Hepatocyte (in vitro differentiated cells): ENCODE data around the gene CETP. TPM values are rescaled to one million over a fixed set of nuclear protein-coding genes. Genes with fewer than 3 reads are reported as not detected.
A peak's percentile ranks its signal among the peaks of the same experiment; 100 is the strongest.

Experiments
- DNase-seq: peaks from one replicate; pipeline ENCODE4 v3.0.0-alpha.2; 2016; ENCODE audit warnings: low spot score
- H2AFZ ChIP-seq: fragments of 200-600 bp; sonication (generic); 2 replicates; pipeline ENCODE4 v1.6.0; 2016; ENCODE audit warnings: antibody characterized with exemption, mild to moderate bottlenecking
- H3K27ac ChIP-seq: fragments of 200-600 bp; sonication (generic); 2 replicates; pipeline ENCODE4 v1.5.1; 2016; ENCODE audit warnings: mild to moderate bottlenecking
- H3K27me3 ChIP-seq: fragments of 200-600 bp; sonication (generic); 2 replicates; pipeline ENCODE4 v1.6.1; 2016
- H3K36me3 ChIP-seq: fragments of 200-600 bp; sonication (generic); replicated peaks from 2 replicates; pipeline ENCODE4 v1.5.1; 2016; ENCODE audit warnings: low read depth; ENCODE audit not compliant: insufficient read depth
- H3K4me1 ChIP-seq: fragments of 200-600 bp; sonication (generic); 2 replicates; pipeline ENCODE4 v1.5.1; 2016; ENCODE audit warnings: mild to moderate bottlenecking, moderate library complexity; ENCODE audit not compliant: insufficient read depth
- H3K4me2 ChIP-seq: fragments of 200-600 bp; sonication (generic); 2 replicates; pipeline ENCODE4 v1.6.0; 2016
- H3K4me3 ChIP-seq: fragments of 200-600 bp; sonication (generic); 2 replicates; pipeline ENCODE4 v1.5.1; 2016; ENCODE audit warnings: mild to moderate bottlenecking
- H3K79me2 ChIP-seq: fragments of 200-600 bp; sonication (generic); 2 replicates; pipeline ENCODE4 v1.6.0; 2017; ENCODE audit warnings: mild to moderate bottlenecking
- H3K9me2 ChIP-seq: fragments of 200-600 bp; sonication (generic); replicated peaks from 2 replicates; pipeline ENCODE4 v1.6.0; 2017; ENCODE audit warnings: mild to moderate bottlenecking; ENCODE audit not compliant: insufficient read depth
- H3K9me3 ChIP-seq: fragments of 200-600 bp; sonication (generic); 2 replicates; pipeline ENCODE4 v1.5.1; 2016; ENCODE audit warnings: low read depth, mild to moderate bottlenecking
- H4K20me1 ChIP-seq: fragments of 200-600 bp; sonication (generic); 2 replicates; pipeline ENCODE4 v1.6.0; 2016; ENCODE audit warnings: mild to moderate bottlenecking; ENCODE audit not compliant: insufficient read depth, poor library complexity, severe bottlenecking
- EZH2 ChIP-seq: fragments of 200-600 bp; sonication (generic); IDR thresholded peaks from 2 replicates; pipeline ENCODE4 v1.6.1; 2016; ENCODE audit warnings: antibody characterized with exemption, mild to moderate bottlenecking, borderline replicate concordance
- EZH2phosphoT487 ChIP-seq: fragments of 200-600 bp; sonication (generic); IDR thresholded peaks from one replicate; pipeline ENCODE4 v1.6.1; 2018; ENCODE audit warnings: antibody characterized with exemption, mild to moderate bottlenecking, low read depth, moderate library complexity; ENCODE audit not compliant: unreplicated experiment, severe bottlenecking
- WGBS: methylation state at CpG from one replicate; pipeline ENCODE4 v1.1.6; 2016; ENCODE audit warnings: low lambda C conversion rate; ENCODE audit errors: missing lambda C conversion rate; 5-methylcytosine and 5-hydroxymethylcytosine counted together
- polyA plus RNA-seq: library from polyadenylated mRNA; unstranded; fragments of >200 nt; fragmentation: Nextera tagmentation; extraction: Ambion mirVana; gene quantifications from 2 replicates; pipeline ENCODE4 v1.2.1, GENCODE V29; 2016
- total RNA-seq: library from RNA; depleted of rRNA; stranded (reverse); fragments of >200 nt; gene quantifications from 2 replicates; pipeline ENCODE4 v1.2.3, GENCODE V29; 2014
- TF ChIP-seq, protein P1 (sequence below): fragments of 200-600 bp; sonication (generic); IDR thresholded peaks from 2 replicates; pipeline ENCODE4 v1.5.1; 2016; ENCODE audit warnings: antibody characterized with exemption, mild to moderate bottlenecking; ENCODE audit not compliant: poor library complexity

The CETP gene
- total and polyA plus RNA-seq, 2 experiments from 2014 or later: not detected

GRCh38 chr16:56927471-56927870 lies 34.3 kb upstream of the CETP start:
- Histone ChIP-seq H4K20me1 (no peaks in the 10 kb centered on the region), H3K79me2 (peaks cover 4% of the 10 kb centered on the region), H3K9me3 (no peaks in the 10 kb centered on the region), H3K4me1 (peaks cover 10% of the 10 kb centered on the region), H3K9me2 (no peaks in the 10 kb centered on the region), H3K27ac (no peak overlapping the region), H3K4me2 (no peak overlapping the region), H3K36me3 (no peaks in the 10 kb centered on the region), H3K4me3 (no peak overlapping the region), H3K27me3 (no peaks in the 10 kb centered on the region), H2AFZ (no peak overlapping the region)
- DNase-seq: no peak
- WGBS: 57% methylated on average over 2 of the region's 2 CpGs
- TF ChIP-seq EZH2 (no peak), EZH2phosphoT487 (no peak)
- TF ChIP-seq, protein P1, sequence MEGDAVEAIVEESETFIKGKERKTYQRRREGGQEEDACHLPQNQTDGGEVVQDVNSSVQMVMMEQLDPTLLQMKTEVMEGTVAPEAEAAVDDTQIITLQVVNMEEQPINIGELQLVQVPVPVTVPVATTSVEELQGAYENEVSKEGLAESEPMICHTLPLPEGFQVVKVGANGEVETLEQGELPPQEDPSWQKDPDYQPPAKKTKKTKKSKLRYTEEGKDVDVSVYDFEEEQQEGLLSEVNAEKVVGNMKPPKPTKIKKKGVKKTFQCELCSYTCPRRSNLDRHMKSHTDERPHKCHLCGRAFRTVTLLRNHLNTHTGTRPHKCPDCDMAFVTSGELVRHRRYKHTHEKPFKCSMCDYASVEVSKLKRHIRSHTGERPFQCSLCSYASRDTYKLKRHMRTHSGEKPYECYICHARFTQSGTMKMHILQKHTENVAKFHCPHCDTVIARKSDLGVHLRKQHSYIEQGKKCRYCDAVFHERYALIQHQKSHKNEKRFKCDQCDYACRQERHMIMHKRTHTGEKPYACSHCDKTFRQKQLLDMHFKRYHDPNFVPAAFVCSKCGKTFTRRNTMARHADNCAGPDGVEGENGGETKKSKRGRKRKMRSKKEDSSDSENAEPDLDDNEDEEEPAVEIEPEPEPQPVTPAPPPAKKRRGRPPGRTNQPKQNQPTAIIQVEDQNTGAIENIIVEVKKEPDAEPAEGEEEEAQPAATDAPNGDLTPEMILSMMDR: no peak

- Histone ChIP-seq H3K4me3 (no peak overlapping the region), H4K20me1 (peaks cover 19% of the 10 kb centered on the region), H3K27ac (no peak overlapping the region), H3K36me3 (no peaks in the 10 kb centered on the region), H3K4me1 (peaks cover 21% of the 10 kb centered on the region), H3K27me3 (no peaks in the 10 kb centered on the region), H3K79me2 (peaks cover 26% of the 10 kb centered on the region), H3K4me2 (no peak overlapping the region), H2AFZ (no peak overlapping the region), H3K9me3 (no peaks in the 10 kb centered on the region), H3K9me2 (no peaks in the 10 kb centered on the region)
- TF ChIP-seq, protein P1: no peak
- no peak for TF ChIP-seq EZH2
- no peak for TF ChIP-seq EZH2phosphoT487
- WGBS: 94% methylated on average over 4 of the region's 4 CpGs
- no peak for DNase-seq
Measured at GRCh38 chr16:56929639-56930038, 32.1 kb upstream of the CETP start.

GRCh38 chr16:56930486-56931270 lies 31.1 kb upstream of the CETP start:
- DNase-seq: no peak
- WGBS: 75% methylated on average over 15 of the region's 15 CpGs
- Histone ChIP-seq H3K4me3 (no peak overlapping the region), H3K27ac (peak overlapping the region; percentile 94), H3K9me3 (no peaks in the 10 kb centered on the region), H4K20me1 (peaks cover 29% of the 10 kb centered on the region), H3K36me3 (no peaks in the 10 kb centered on the region), H3K79me2 (peaks cover 37% of the 10 kb centered on the region), H3K4me2 (peak overlapping the region; percentile 80), H2AFZ (peak overlapping the region; percentile 65), H3K27me3 (no peaks in the 10 kb centered on the region), H3K9me2 (no peaks in the 10 kb centered on the region), H3K4me1 (peaks cover 21% of the 10 kb centered on the region)
- TF ChIP-seq EZH2 (no peak), EZH2phosphoT487 (no peak)
- TF ChIP-seq, protein P1: no peak
